K562 (cell line): Measurements from ENCODE around the gene LRRC27. TPM values are rescaled to one million over a fixed set of nuclear protein-coding genes. Genes with fewer than 3 reads are reported as not detected.

Source experiments
- ATAC-seq: fragments of 200-7000 bp; cut with Tn5 transposase; 3 replicates; pipeline ENCODE4 v1.9.1; 2020; ENCODE audit warnings: moderate library complexity
- BruUV-seq: library from RNA; stranded (reverse); fragments of 400-500 nt; replicated peaks from 2 replicates; lab custom pipeline; 2021; lab: Mats Ljungman, UMichigan
- CTCF ChIA-PET: fragments of 300-600 bp; formaldehyde crosslinking; extraction: SDS; loops from one replicate; lab custom pipeline; 2021; ENCODE audit warnings: low intra/inter-chr PET ratio; lab: Yijun Ruan, JAX
- POLR2A ChIA-PET: fragments of 300-600, 350-650 bp; sonication (Branson Sonifier 250); formaldehyde crosslinking; extraction: SDS; loops from one replicate; lab custom pipeline; 2021; ENCODE audit warnings: antibody characterized with exemption, inconsistent platforms; lab: Yijun Ruan, JAX
- DNase-seq, 4 experiments: peaks; one replicate each; pipeline versions ENCODE4 v3.0.0 to v3.0.0-alpha.2; 2011 to 2018; ENCODE audit warnings: low spot score in 3 of 4, mixed read lengths in 3 of 4; ENCODE audit errors: extremely low read depth in 1 of 4
- FAIRE-seq: peaks from 2 replicates; lab custom pipeline; 2011; peaks lifted over from hg19 to GRCh38; lab: Jason Lieb, UNC
- H2AFZ ChIP-seq: 2 replicates; pipeline ENCODE4 v1.6.0; 2011; ENCODE audit warnings: low read depth, low read length, control low read depth, inconsistent platforms
- H3K27ac ChIP-seq: fragments of 200-600 bp; 3 replicates; pipeline ENCODE4 v1.8.0; 2011; ENCODE audit warnings: low read depth, mild to moderate bottlenecking, control low read depth, inconsistent platforms, low read length, moderate library complexity, mixed read lengths; ENCODE audit errors: extremely low read depth
- H3K27me3 ChIP-seq, 2 experiments: fragments of 300-600 bp in 1 of 2; 2 replicates in 1 of 2; 3 replicates in 1 of 2; pipeline versions ENCODE4 v1.6.0 to v1.8.0; 2011; ENCODE audit warnings: inconsistent platforms in 2 of 2, low read length in 2 of 2, mild to moderate bottlenecking in 1 of 2, mixed read lengths in 1 of 2, moderate library complexity in 1 of 2; ENCODE audit not compliant: control insufficient read depth in 2 of 2, insufficient read depth in 2 of 2
- H3K36me3 ChIP-seq: fragments of 300-600 bp; 3 replicates; pipeline ENCODE4 v1.8.0; 2011; ENCODE audit warnings: mild to moderate bottlenecking, low read length, inconsistent platforms; ENCODE audit not compliant: control insufficient read depth, insufficient read depth
- H3K4me1 ChIP-seq, 2 experiments: fragments of 200-600 bp in 1 of 2; replicated peaks in 1 of 2; 2 replicates in 1 of 2; 3 replicates in 1 of 2; pipeline versions ENCODE4 v1.5.1 to v1.8.0; 2011; ENCODE audit warnings: inconsistent platforms in 2 of 2, low read length in 2 of 2, mild to moderate bottlenecking in 1 of 2, mixed read lengths in 1 of 2, moderate library complexity in 1 of 2; ENCODE audit not compliant: control insufficient read depth in 2 of 2, insufficient read depth in 2 of 2
- H3K4me2 ChIP-seq: 2 replicates; pipeline ENCODE4 v1.6.1; 2011; ENCODE audit warnings: low read length, control low read depth, inconsistent platforms, mixed read lengths; ENCODE audit not compliant: insufficient read depth
- H3K4me3 ChIP-seq: fragments of 200-600 bp; sonication (generic), shearing (Covaris generic); 2 replicates; pipeline ENCODE4 v1.5.1; 2016; ENCODE audit warnings: control low read depth, inconsistent platforms
- H3K79me2 ChIP-seq: fragments of 200-600 bp; 3 replicates; pipeline ENCODE4 v1.8.0; 2011; ENCODE audit warnings: low read length, inconsistent platforms; ENCODE audit not compliant: control insufficient read depth, insufficient read depth
- H3K9ac ChIP-seq, 2 experiments: 2 replicates each; pipeline versions ENCODE4 v1.6.0 to v1.6.1; 2011; ENCODE audit warnings: low read depth in 2 of 2, low read length in 2 of 2, control low read depth in 1 of 2, inconsistent platforms in 1 of 2, mild to moderate bottlenecking in 1 of 2, mixed read lengths in 1 of 2; ENCODE audit not compliant: insufficient read depth in 1 of 2
- H3K9me1 ChIP-seq: one replicate; pipeline ENCODE4 v1.6.0; 2011; ENCODE audit warnings: inconsistent platforms, mild to moderate bottlenecking, low read length, moderate library complexity; ENCODE audit not compliant: control insufficient read depth, insufficient read depth
- H3K9me3 ChIP-seq: replicated peaks from 2 replicates; pipeline ENCODE4 v1.5.1; 2011; ENCODE audit warnings: low read depth, low read length, inconsistent platforms; ENCODE audit not compliant: control insufficient read depth, insufficient read depth
- H4K20me1 ChIP-seq: replicated peaks from 2 replicates; pipeline ENCODE4 v1.6.1; 2011; ENCODE audit warnings: low read length, inconsistent platforms, mixed read lengths; ENCODE audit not compliant: control insufficient read depth, insufficient read depth
- PHTF2 ChIP-seq: fragments of 250-450 bp; sonication (Bioruptor Pico); IDR thresholded peaks from 2 replicates; pipeline ENCODE4 v1.5.0; 2021; ENCODE audit warnings: mild to moderate bottlenecking
- ZNF174 ChIP-seq: fragments of 250-450 bp; sonication (Bioruptor Pico); IDR thresholded peaks from 2 replicates; pipeline ENCODE4 v1.4.0; 2020; ENCODE audit warnings: mild to moderate bottlenecking
- ZNF717 ChIP-seq: fragments of 250-450 bp; sonication (Bioruptor Pico); IDR thresholded peaks from 2 replicates; pipeline ENCODE4 v1.5.0; 2021
- WGBS: fragments of 100-300 bp; shearing (Covaris generic); methylation state at CpG from one replicate; pipeline ENCODE4 v1.1.6; 2016; ENCODE audit warnings: low coverage, mixed read lengths; ENCODE audit not compliant: insufficient coverage; ENCODE audit errors: missing lambda C conversion rate; 5-methylcytosine and 5-hydroxymethylcytosine counted together
- in situ Hi-C: fragments of 300-500 bp; cut with MboI; formaldehyde crosslinking; loops from 4 replicates; pipeline ENCODE4 v1.15.0; 2018; ENCODE audit warnings: inconsistent platforms, mixed read lengths
- intact Hi-C: fragments of 100-400 bp; cut with micrococcal nuclease; formaldehyde crosslinking; loops from 2 replicates; pipeline ENCODE4 v1.14.2; 2022
- polyA plus RNA-seq, 8 experiments: library from polyadenylated mRNA; depleted of rRNA in 4 of 8; stranded (reverse) in 5 of 8; unstranded in 3 of 8; fragments of >200 nt; fragmentation: Nextera tagmentation in 2 of 8; fragmentation: Illumina TruSeq in 1 of 8; extraction: Ambion mirVana in 2 of 8; extraction: Trizol in 1 of 8; gene quantifications; 2 replicates each; pipeline versions ENCODE4 v1.2.1 to v1.2.3, GENCODE V29; 2011 to 2014; ENCODE audit warnings: inconsistent platforms in 1 of 8, missing spikeins in 1 of 8
- total RNA-seq, 7 experiments: library from RNA; depleted of rRNA in 6 of 7; stranded (reverse); fragments of >200 nt in 6 of 7; fragmentation: Illumina TruSeq in 2 of 7; extraction: Trizol in 2 of 7; gene quantifications; 2 replicates each; pipeline versions ENCODE4 v1.2.1 to v1.2.3, GENCODE V29; 2011 to 2021; ENCODE audit warnings: low replicate concordance in 1 of 7
- TF ChIP-seq, protein P1 (sequence below), 2 experiments: fragments of 250-450 bp in 1 of 2; fragments of 450-650 bp in 1 of 2; sonication (Bioruptor Pico) in 1 of 2; IDR thresholded peaks; 2 replicates each; pipeline versions ENCODE4 v1.6.1 to v1.8.0; 2016 to 2021; ENCODE audit warnings: mild to moderate bottlenecking in 2 of 2, moderate library complexity in 2 of 2, missing compliant biosample characterization in 1 of 2, missing genetic modification characterization in 1 of 2

LRRC27 gene
- total and polyA plus RNA-seq, 9 of the 15 experiments (the other 6 are each of a cell fraction or from before 2014, with no cell fraction given), result 0.10 to 2.7 (median 1.4) TPM

DNA sequence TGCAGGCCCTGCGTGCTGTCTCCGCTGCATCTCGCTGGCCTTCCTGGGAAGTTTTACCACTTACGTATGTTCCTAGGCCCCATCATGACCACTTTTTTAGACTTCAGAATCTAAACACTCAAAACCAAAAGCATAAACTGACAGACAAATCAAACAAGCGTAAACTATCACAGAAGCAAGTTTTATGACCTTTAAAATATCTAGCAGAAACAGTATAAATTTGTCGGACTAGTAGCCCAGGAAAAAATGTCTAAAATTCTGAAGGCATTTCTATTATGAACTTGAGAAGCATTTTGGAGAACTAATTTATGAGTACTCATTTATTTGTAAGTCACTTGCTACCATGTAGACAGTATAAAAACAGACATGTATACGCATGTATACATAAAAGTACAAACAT lies 10.6 kb downstream of the LRRC27 start:
- no peak for FAIRE-seq
- H3K27ac ChIP-seq, result no peak overlapping the region
- H2AFZ ChIP-seq, result no peak overlapping the region
- in situ Hi-C loops (no loop called here), intact Hi-C loops (no loop called here)
- no peaks in the 10 kb centered on the region for H3K36me3 ChIP-seq
- H3K4me1 ChIP-seq, result peaks cover 0 to 8% of the 10 kb centered on the region in 2 experiments; a peak in 2 of 5 replicates
- H3K9me1 ChIP-seq, result no peaks in the 10 kb centered on the region
- H3K79me2 ChIP-seq, result no peaks in the 10 kb centered on the region
- DNase-seq, result no peak
- H3K4me3 ChIP-seq, result no peak overlapping the region
- no peak overlapping the region for H3K9ac ChIP-seq
- CTCF ChIA-PET, result no interaction called here
- ATAC-seq, result no peak
- no TSS peak for BruUV-seq
- TF ChIP-seq, protein P1, sequence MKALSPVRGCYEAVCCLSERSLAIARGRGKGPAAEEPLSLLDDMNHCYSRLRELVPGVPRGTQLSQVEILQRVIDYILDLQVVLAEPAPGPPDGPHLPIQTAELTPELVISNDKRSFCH (CRISPR knock-in tag; IDR thresholded peaks at IDR 0.05), result no peak
- TF ChIP-seq, protein P1 (tag; IDR thresholded peaks at IDR 0.05), result 0 out of 2 replicates have a peak, but pooled peaks have one; percentile 32
- TF ChIP-seq ZNF174 (CRISPR knock-in tag), result no peak
- TF ChIP-seq, all 486 proteins: peak for 1
- WGBS, result 77% methylated on average over 7 of the region's 7 CpGs
- POLR2A ChIA-PET, result no interaction called here
- H3K27me3 ChIP-seq, result no peaks in the 10 kb centered on the region
- H3K9me3 ChIP-seq, result no peaks in the 10 kb centered on the region
- no peaks in the 10 kb centered on the region for H4K20me1 ChIP-seq
- no peak overlapping the region for H3K4me2 ChIP-seq

DNA sequence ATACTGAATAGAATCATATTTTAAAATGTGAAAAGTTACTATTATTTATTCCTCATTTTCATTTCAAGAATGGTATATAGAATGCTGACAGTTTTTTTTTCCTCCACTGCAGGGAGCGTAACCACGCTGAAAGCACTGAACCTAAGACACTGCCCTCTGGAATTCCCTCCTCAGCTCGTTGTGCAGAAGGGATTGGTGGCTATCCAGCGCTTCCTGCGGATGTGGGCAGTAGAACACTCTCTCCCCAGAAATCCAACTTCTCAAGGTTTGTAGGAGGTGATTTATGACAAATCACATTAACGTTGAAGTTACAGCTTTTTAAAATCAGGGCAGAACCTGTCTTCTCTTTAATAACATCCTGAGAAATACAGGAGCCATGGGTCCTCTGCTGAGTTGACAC lies 12.4 kb downstream of the LRRC27 start:
- CTCF ChIA-PET, result no interaction called here
- 60% methylated on average over 6 of the region's 6 CpGs for whole genome bisulfite sequencing
- in situ Hi-C loops, result no loop called here

More for the DNA sequence above, 12.4 kb downstream of the LRRC27 start:
- ATAC-seq (no peak), DNase-seq (no peak), FAIRE-seq (no peak)
- TF ChIP-seq PHTF2 (CRISPR knock-in tag) (no peak), ZNF717 (CRISPR knock-in tag) (no peak)
- H3K79me2 ChIP-seq, result no peaks in the 10 kb centered on the region
- no peaks in the 10 kb centered on the region for H4K20me1 ChIP-seq
- POLR2A ChIA-PET, result no interaction called here
- intact Hi-C loops, result no loop called here
- no peak overlapping the region for H2AFZ ChIP-seq
- peaks cover 0 to 1% of the 10 kb centered on the region in 2 experiments; a peak in 2 of 5 replicates for H3K4me1 ChIP-seq
- no peak overlapping the region for H3K4me2 ChIP-seq
- no peaks in the 10 kb centered on the region for H3K9me1 ChIP-seq
- H3K27ac ChIP-seq, result no peak overlapping the region
- no peak overlapping the region for H3K9ac ChIP-seq
- H3K36me3 ChIP-seq, result no peaks in the 10 kb centered on the region
- no peak overlapping the region for H3K4me3 ChIP-seq
- H3K27me3 ChIP-seq, result no peaks in the 10 kb centered on the region
- no TSS peak for BruUV-seq
- no peaks in the 10 kb centered on the region for H3K9me3 ChIP-seq
